AG08396 (cell line): Measurements from ENCODE around the gene MAPK6.

Experiments used
- DNase-seq: peaks from one replicate; pipeline ENCODE4 v3.0.0; 2012; ENCODE audit warnings: low spot score, mixed read lengths

MAPK6 gene

DNA sequence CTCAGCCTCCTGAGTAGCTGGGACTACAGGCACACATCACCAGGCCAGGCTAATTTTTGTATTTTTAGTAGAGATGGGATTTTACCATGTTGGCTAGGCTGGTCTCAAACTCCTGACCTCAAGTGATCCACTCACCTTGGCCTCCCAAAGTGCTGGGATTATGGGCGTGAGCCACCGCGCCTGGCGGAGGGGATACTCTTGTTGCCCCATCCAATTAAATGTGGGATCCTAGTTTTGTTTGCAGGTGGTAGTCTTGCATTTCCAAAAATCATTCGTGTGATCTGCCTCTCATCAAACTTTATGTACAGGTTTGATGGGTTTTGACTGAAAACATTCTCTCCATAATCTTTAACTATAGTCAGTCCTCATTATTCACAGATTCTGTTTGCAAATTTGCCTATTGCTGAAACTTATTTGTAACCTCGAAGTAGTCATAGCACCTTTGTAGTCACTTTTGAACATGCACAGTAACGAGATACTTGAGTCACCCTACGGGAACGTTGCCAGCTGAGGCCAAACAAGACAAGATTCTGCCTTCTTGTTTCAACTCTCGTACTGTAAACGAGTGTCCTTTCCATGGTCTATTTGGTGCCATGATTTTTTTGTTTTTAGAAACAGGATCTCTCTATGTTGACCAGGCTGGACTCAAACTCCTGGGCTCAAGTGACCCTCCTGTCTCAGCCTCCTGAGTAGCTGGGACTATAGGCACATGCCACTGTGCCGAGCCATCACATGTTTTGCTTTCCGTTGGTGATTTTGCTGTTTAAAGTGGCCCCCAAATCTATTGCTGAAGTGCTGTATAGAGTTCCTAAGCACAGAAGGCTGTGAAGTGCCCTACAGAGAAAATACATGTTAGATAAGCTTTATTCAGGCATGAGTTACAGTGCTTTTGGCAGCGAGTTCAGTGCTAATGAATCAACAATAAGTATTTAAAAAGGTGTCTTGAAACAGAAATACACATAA, 8.1 kb upstream of the MAPK6 start:
- DNase-seq: peak; percentile 63

- no peak for DNase-seq
Measured at GRCh38 chr15:52011711-52012144, 7.3 kb upstream of the MAPK6 start.

DNA sequence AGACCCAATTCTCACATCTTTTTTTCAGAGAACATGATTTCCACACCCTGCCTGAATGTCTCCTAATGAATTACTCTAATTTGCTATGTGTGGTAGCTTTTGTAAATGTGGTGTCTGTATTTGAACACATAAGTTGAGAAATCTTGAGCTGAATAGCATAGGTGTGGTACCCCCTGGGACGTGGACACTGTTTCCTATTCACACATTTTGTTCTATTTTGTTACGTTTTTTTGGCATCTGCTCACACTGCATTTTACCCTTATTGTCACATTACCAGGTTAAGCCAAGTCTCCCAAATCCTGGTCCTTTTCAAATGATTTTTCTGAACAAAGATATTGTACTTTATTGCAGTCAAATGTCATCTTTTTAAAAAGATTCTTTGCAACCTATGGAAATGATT, 6.8 kb upstream of the MAPK6 start:
- no peak for DNase-seq

DNA sequence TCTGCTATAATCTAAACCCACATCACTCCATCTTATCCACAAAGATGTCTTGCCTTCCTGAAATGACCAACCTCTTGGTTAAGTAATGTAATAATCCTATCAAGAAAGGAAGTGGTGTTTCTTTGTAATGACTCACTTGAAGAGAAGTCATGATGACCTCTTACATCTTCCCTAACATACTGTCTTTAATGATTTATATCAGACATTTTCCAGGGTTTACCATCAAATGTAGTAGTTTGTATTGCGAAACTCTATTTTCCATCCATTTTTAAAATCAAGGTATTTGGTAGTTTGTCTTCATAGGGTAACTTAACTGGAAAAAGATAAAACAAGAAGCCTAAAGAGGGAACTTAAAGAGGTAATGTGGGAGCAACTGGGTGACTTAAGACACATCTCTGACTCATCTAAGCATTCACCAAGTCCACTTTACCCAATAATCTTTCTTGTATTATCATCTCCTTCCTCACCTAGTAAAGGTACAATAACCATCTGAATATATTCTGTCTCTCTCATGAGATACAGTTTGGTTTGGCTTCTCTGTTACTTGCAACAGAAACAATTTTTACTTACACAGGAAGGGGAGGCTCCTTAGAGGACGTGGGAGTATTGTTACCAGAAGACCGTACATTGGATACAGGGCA, 5.7 kb upstream of the MAPK6 start:
- peak; percentile 53 for DNase-seq

GRCh38 chr15:52014616-52015015, 4.4 kb upstream of the MAPK6 start:
- DNase-seq: no peak

DNA sequence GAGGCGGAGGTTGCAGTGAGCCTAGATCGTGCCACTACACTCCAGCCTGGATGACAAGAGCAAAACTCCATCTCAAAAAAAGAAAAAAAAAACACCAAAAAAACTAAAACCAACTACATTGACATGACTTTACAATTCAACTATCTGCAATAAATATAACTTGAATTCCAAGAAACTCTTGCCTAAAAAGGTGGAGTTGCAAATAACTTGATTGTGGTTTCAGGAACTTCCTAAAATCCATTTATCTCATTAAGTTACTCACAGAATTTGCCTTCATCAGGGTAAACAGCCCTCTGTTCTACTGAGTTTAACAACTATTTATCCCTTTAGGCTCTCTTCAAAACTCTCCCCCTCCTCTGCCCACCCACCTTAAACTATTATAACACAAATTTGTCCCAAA, 2.7 kb upstream of the MAPK6 start:
- no peak for DNase-seq

DNA sequence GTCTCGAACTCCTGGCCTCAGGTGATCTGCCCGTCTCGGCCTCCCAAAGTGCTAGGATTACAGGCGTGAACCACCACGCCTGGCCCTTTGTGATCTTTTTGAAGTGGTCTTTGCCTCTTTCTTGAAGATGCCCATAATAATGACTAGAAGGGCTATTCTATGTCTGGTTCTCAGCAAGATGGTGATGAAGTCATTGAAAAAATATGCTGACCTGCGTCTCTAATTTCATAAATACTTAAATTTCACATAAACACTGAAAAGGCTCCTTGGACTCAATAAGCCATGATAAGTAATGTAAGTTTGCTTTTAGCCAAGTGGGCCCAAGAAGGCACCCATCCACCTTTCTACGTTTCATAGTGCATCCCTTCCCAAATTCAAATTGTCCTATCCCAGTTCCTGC, 775 bp upstream of the MAPK6 start:
- peak; percentile 61 for DNase-seq

DNA sequence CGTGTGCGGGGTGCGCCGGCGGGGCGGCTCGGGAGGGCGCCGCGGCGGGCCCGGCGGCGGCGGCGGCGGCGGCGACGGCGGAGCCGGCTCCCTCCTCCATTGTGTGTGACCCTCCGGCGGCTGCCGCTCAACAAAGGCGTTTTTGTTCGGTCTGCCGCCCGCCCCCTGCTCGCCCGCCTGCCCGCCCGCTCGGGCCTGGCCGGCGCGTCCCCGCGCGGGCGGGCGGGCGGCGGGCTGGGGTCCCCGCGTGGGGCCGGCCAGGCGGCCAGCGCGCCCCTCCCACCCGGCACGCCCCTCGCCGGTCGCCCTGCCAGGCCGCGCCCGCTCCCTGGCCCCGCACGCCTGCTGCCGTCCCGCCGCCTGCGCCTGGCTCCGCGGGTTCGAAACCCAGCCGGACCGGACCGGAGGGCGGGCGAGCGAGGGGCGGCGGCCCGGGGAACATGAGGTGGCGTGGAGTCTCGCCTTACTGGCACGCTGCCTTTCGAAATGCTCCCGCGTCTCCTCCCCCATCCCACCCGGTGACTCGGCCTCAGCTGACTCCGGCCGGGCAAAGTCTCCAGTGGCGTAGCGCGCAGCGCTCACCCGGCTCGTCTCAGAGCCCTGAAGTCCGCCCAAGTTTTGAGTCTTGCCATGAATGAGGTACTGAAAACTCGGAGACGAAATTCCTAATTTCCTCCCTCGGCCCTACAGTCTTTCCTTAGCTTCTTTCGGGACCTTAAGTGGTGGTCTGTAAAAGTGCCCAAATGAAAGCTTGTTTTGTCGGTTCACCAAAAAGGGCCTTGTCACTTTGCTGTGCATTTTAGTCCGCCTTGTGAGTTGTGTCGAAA, 588 bp downstream of the MAPK6 start:
- peak; percentile 94 for DNase-seq

DNA sequence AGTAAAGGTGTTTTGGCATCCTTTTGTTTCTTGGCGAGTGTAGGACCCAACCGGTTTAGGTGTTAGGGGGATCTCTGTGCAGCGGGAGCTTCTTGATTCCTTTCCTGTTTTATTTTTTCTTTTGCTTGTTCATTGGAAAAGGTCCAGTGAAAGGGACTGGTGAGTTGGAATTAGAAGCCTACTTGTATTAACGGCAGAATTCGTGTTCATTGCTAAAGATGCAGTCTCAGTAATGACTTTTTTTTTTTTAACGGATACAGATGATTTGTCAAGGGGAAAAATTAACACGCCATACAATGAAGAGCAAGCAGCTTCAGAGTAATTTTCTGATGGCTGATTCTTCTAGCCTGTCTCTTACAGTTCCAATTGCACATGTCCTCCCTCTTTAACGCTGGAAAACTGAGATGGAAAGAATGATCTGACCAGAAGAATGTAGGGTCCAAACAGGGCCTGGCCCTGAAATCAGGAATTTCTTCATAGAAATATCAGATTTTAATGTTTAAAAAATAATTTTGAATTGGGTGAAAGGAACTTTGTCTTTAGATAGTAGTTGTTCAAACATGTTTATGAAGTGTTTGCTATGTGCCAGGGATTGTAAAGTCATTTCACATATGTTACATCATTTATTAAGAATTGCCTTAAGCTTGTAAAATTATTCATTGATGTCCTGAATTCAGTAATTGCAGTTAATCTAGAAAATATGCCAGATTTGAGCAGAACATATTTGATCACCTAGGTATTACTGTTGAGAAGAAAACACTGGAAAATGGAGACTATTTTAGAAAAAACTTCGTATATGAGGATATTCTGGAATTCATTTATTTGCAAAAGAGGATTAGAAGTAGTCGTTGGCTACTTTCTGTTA, 1.4 kb downstream of the MAPK6 start:
- no peak for DNase-seq

DNA sequence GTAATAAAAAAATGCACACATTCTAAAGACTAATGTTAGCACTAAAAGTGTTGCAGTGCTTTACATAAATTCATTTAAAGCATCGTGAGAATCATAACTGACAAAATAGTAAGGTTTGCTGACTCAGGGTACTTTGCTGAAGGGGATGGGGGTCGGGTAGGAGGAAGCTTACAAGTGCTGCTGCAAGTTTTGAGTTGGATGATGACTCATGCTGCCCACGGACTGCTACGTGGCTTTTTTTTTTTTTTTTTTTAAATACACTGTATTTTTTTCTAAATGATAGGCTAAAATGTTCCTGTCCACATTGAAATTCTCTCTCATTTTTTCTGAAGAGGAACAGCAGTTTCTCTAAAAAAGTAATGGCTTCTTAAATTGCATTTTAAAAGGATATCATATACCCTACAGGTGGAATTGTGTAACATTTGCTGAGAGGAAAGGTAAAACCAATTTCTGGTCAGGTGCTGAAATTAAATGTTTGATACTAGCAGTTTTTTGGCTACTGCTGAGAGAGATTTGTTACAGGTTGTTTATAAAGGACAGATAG, 2.2 kb downstream of the MAPK6 start:
- peak; percentile 77 for DNase-seq

DNA sequence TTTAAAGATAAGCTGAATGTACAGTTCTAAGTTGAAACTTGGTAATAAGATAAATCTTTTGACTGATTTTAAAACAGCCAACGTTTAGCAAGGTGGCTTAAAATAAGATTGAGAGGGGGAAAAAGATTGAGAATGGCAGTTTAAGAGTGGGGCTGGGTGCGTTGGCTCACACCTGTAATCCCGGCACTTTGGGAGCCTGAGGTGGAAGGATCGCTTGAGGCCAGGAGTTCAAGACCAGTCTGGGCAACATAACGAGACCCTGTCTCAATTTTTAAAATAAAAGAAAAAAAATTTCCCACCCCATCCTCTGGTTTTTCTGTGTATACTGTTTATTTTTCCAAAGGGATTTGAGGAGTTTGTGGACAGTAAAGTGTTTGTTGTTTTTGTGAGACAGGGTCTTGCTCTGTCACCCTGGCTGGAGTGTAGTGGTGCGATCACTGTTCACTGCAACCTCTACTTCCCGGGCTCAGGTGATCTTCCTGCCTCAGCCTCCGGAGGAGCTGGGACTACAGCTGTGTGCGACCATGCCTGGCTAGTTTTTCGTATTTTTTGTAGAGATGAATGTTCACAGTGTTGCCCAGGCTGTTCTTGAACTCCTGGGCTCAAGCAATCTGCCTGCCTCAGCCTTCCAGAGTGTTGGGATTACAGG, 3.0 kb downstream of the MAPK6 start:
- DNase-seq: no peak

DNA sequence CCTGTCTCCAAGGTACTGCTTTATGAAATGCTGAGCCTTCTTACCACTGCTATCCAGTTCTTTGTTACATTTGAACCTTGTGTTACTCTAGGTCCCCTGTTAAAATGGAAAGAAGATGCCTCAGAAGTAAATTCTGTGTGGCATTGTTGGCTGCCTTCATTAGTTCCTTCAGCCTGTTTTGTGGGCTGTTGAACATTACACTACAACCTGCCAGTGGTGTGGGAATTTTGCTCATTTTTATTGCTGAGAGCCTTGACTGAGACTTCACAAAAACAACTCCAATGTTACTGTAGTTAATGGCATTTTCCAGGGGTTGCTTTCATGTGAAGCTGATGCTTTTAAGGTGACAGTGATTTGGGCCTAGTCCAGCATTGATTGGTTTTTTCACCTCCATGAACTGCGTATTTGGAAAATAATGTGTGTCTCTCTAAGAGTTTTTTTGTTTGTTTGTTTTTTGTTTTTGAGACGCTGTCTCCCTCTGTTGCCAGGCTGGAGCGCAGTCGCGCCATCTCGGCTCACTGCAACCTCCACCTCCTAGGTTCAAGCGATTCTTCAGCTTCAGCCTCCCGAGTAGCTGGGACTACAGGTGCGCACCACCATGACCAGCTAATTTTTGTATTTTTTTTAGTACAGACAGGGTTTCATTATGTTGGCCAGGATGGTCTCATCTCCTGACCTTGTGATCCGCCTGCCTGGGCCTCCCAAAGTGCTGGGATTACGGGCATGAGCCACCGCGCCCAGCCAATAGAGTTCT, 4.3 kb downstream of the MAPK6 start:
- no peak for DNase-seq

- no peak for DNase-seq
Measured at GRCh38 chr15:52028431-52029093, 9.5 kb downstream of the MAPK6 start.

DNA sequence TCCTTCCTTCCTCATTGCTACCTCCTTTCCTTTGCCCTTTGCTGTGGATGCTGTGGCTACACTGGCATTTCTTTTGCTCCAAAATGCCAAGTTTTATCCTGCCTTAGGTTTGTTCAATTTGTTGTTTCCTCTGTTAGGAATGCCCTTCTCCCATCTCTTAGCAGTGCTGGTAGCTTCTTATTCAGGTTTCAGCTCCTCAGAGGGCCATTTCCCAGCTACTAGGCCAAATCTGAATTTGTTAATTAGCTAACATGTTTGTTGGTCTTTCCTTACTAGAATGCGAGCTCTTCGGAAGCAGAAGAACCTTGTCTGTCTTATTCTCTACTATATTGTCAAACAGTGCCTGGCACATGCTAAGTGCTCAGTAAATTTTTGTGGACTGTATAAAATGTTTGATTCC, 11.0 kb downstream of the MAPK6 start:
- DNase-seq: no peak

- no peak for DNase-seq
Measured at GRCh38 chr15:52031556-52031955, 12.5 kb downstream of the MAPK6 start.

GRCh38 chr15:52037889-52038505, 19.0 kb downstream of the MAPK6 start:
- no peak for DNase-seq

- DNase-seq: peak; percentile 18
Measured at GRCh38 chr15:52039925-52040781, 21.1 kb downstream of the MAPK6 start.
